SU-DHL-6 (cell line): ENCODE measurements around the gene CISD3.

Experiments used
- EZH2phosphoT487 ChIP-seq: fragments of 200-600 bp; sonication (generic), shearing (Covaris generic); conservative IDR thresholded peaks from 2 replicates; pipeline ENCODE4 v1.6.1; 2018; ENCODE audit warnings: mild to moderate bottlenecking, antibody characterized with exemption, low read length, moderate library complexity, mixed read lengths
- TF ChIP-seq, protein P1 (sequence below): fragments of 200-600 bp; sonication (generic); IDR thresholded peaks from one replicate; pipeline ENCODE4 v1.5.1; 2017; ENCODE audit warnings: antibody characterized with exemption, mild to moderate bottlenecking, low read length, moderate library complexity; ENCODE audit not compliant: insufficient read depth, poor library complexity, severe bottlenecking

DNA sequence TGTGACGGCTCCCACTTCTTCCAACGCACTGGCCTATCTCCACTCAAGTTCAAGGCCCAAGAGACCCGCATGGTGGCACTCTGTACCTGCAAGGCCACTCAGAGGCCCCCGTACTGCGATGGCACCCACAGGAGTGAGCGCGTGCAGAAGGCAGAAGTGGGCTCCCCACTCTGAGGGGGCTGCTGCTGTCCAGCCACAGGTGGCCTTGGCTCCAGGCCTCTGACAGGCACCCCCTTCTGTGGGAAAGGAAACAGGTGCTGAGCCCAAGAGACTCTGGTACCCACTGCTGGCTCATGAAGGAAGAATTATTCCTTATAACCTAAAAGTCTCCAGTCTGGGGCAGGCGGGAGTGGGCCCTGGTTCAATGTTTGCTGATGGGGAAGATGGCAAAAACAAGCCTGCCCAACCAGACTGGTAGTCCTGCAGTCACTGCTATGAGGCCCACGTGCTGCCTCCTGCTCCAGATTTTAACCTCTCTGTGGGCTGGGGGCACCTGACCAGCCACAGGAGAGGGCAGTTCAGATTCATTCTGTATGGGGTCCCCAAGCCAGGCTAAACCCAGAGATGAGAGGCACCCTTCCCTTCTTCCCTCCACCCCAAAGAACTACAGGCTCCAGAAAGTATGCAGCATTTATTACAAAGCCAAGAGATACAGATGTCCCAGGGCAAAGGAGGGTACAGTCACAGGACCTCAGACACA lies 3.3 kb downstream of the CISD3 start:
- TF ChIP-seq, protein P1, sequence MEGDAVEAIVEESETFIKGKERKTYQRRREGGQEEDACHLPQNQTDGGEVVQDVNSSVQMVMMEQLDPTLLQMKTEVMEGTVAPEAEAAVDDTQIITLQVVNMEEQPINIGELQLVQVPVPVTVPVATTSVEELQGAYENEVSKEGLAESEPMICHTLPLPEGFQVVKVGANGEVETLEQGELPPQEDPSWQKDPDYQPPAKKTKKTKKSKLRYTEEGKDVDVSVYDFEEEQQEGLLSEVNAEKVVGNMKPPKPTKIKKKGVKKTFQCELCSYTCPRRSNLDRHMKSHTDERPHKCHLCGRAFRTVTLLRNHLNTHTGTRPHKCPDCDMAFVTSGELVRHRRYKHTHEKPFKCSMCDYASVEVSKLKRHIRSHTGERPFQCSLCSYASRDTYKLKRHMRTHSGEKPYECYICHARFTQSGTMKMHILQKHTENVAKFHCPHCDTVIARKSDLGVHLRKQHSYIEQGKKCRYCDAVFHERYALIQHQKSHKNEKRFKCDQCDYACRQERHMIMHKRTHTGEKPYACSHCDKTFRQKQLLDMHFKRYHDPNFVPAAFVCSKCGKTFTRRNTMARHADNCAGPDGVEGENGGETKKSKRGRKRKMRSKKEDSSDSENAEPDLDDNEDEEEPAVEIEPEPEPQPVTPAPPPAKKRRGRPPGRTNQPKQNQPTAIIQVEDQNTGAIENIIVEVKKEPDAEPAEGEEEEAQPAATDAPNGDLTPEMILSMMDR: no peak
- TF ChIP-seq EZH2phosphoT487: no peak
